ENCODE results near the gene TBCD. TPM values are rescaled to one million over a fixed set of nuclear protein-coding genes. Genes with fewer than 3 reads are reported as not detected.

The TBCD gene
- total RNA-seq, 1 donor from 2014 or later, result 84.8 TPM

DNA sequence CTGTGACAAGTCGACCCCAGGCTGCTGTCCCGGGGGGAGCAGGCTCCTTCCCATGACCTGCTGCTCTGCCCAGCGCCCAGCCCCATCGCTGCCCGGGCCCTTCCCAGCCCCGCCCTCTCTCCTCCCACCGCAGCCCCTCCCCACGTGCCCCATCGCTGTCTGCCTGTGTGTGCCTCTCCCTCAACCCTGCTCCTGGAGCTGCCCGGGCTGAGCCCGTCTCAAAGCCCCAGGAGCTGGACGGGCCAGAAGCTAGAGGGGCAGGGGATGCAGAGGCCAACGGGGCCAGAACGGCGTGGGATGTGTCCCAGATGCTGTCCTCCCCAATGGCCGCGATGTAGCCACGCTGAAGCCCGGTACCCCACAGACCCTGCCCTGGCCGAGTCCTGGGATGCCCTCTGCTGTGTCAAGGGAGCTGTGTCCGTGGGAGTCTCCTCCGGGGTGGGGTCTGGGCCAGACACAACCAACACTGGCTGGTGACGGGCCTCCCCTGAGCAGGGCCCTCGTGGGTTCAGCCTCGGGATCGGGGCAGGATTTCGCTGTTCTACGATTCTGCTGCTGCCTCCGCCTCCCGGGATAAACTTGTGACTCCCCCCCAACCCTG, 206.2 kb downstream of the TBCD start:
- ATAC-seq (no peak), DNase-seq (no peak)
- no peaks in the 10 kb centered on the region for H3K27me3 ChIP-seq (ENCODE audit: low read depth)
- intact Hi-C loops (cut with DNase I), result no loop called here
- H3K36me3 ChIP-seq, result no peaks in the 10 kb centered on the region
- no peak overlapping the region for H3K4me3 ChIP-seq
- no peak overlapping the region for H3K27ac ChIP-seq
- peaks cover 3% of the 10 kb centered on the region for H3K4me1 ChIP-seq
- peaks cover 10% of the 10 kb centered on the region for H3K9me3 ChIP-seq
- TF ChIP-seq, protein P1, sequence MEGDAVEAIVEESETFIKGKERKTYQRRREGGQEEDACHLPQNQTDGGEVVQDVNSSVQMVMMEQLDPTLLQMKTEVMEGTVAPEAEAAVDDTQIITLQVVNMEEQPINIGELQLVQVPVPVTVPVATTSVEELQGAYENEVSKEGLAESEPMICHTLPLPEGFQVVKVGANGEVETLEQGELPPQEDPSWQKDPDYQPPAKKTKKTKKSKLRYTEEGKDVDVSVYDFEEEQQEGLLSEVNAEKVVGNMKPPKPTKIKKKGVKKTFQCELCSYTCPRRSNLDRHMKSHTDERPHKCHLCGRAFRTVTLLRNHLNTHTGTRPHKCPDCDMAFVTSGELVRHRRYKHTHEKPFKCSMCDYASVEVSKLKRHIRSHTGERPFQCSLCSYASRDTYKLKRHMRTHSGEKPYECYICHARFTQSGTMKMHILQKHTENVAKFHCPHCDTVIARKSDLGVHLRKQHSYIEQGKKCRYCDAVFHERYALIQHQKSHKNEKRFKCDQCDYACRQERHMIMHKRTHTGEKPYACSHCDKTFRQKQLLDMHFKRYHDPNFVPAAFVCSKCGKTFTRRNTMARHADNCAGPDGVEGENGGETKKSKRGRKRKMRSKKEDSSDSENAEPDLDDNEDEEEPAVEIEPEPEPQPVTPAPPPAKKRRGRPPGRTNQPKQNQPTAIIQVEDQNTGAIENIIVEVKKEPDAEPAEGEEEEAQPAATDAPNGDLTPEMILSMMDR (IDR thresholded peaks at IDR 0.05), result no peak

DNA sequence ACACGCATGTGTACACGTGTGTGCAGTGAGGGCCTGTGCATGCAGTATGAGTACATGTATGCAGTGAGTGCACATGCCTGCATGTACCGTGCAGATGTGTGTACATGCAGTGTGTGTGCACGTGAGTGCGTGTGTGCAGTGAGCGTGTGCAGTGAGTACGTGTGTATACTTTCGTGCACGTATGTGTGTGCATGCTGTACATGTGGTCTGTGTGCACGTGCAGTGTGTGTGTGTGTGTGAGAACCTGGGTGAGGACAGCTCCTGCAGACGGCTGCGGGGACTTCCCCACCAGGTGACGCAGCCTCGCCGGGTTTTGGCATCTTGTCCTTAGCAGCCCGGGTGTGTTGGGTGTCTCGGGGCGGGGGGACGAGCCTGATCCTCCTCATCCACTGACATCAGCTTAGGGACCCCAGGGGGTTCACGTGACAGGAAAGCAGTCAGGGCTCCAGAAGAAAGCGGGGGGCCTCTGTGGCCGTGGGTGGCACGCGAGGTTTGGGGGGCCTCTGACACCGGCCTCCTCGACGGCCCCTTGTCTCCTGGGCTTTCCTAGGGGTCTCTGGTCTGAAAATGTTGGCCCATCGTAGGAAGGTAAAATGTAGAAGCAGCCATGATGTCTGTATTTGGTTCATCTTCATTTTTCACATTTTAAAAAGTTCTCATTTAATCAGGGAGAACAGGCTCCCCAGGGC, 207.5 kb downstream of the TBCD start:
- no peak for DNase-seq
- H3K4me3 ChIP-seq, result no peak overlapping the region
- TF ChIP-seq, protein P1 (IDR thresholded peaks at IDR 0.05), result no peak

DNA sequence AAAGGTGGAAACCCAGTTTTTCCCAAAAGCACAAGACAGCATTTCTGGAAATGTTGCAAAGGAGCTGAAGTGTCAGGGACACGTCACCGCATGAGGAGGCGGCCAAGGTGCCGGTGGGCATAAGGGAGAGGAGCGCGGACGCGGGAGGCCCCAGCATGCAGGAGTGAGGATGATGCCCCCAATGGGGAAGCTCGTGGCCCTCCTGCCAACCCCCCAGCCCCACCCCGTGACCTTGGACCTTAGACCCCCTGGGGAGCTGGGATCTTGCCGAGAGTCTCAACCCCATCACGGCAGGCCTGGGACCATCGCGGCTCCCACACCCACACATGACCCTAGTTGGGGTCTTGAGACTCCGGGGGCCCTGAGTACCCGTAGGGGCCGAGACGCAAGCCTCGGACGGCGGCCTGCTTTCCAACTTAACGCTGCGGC, 208.1 kb downstream of the TBCD start:
- Histone ChIP-seq H3K27me3 (ENCODE audit: low read depth) (no peaks in the 10 kb centered on the region), H3K4me1 (peaks cover 11% of the 10 kb centered on the region), H3K27ac (no peak overlapping the region), H3K36me3 (no peaks in the 10 kb centered on the region), H3K4me3 (no peak overlapping the region), H3K9me3 (peaks cover 4% of the 10 kb centered on the region)
- intact Hi-C loops (cut with DNase I), result no loop called here
- DNase-seq (no peak), ATAC-seq (no peak)
- TF ChIP-seq, protein P1 (IDR thresholded peaks at IDR 0.05), result no peak

More for the DNA sequence above, 207.5 kb downstream of the TBCD start:
- Histone ChIP-seq H3K27ac (no peak overlapping the region), H3K9me3 (peaks cover 10% of the 10 kb centered on the region), H3K27me3 (ENCODE audit: low read depth) (no peaks in the 10 kb centered on the region), H3K36me3 (no peaks in the 10 kb centered on the region), H3K4me1 (peaks cover 11% of the 10 kb centered on the region)
- no peak for ATAC-seq
- intact Hi-C loops (cut with DNase I), result no loop called here

DNA sequence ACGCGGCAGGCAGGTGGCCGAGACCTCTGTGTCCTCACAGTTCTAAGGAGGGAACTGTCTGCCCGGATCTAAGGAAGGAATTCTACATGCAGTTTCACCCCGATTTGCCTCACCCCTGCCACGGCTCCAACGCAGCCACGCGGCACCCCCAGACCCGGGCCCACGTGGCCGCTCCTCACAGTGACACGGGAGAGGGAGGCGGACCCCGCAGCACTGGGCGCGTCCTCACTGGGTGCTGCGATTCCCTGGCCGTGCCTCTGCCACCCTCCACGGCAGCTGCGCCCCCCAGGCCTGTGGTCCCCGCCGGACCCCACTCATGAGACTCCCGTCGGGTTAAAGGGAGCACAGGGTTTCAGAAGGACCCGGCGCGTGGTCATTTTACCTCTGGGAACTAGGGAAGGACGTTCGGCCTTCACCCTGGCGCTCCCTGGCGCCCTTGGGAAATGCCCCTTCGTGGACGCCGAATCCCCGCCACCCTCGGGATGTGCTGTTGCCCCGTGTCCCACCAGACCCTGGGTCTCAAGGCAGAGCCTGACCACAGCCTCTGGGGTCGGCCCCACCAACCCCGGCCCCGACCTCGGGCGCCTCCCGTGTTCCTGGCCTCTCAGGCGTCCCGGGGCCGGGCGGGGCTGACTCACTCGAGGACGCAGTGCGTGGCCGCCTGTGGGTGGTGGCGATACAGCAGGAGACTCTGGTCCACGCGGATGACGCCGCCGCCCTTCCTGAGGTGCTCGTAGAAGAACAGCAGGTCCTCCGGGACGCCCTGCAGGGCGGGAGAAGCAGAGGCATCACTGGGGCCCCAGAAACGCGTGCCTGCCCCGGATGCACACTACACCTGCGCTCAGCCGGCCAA, 208.8 kb downstream of the TBCD start:
- ATAC-seq (no peak), DNase-seq (no peak)
- intact Hi-C loops (cut with DNase I), result no loop called here
- H3K4me1 ChIP-seq, result peaks cover 11% of the 10 kb centered on the region
- H3K27me3 ChIP-seq (ENCODE audit: low read depth), result no peaks in the 10 kb centered on the region
- TF ChIP-seq, protein P1 (IDR thresholded peaks at IDR 0.05), result no peak
- H3K4me3 ChIP-seq, result no peak overlapping the region
- H3K9me3 ChIP-seq, result no peaks in the 10 kb centered on the region
- H3K36me3 ChIP-seq, result no peaks in the 10 kb centered on the region
- no peak overlapping the region for H3K27ac ChIP-seq

DNA sequence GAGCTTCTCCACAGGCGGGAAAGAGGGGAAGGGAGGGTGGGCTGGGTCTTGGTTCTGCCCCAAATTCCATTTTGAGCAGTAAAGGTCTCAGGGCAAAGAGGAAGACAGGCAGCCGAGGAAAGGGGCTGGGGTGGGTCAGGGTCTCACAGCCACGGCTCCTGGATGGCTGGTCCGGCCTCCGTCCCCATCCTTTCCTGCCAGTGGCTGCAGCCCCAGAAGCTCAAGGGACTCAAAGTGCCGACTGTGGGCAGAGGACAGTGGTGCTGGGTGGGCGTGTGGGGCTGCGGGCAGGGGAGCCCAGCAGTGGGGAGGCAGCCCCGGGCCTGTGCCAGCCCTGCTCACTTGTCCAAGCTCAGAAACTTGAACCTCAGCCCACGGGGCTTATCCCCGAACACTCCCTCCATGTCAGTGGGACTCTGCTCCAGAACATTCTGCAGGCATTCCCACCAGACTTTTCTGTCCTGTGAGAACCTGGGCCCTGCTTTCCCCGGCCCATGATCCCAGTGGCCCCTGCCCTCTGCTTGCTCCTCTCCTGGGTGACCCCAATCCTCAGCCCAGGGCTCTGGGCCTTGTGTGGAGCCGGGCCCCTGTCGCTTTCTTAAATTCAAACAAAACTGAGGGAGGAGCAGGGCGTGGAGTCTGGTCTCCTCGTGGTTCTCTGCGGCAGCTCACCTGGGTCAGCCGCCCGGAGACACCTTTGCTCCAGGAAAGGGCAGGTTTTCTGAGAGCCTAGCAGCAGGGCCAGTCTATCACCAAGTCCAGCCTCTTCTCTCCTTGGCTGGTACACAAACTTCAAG, 209.7 kb downstream of the TBCD start:
- H3K9me3 ChIP-seq, result no peaks in the 10 kb centered on the region
- DNase-seq (no peak), ATAC-seq (peak in 1 of 2 donors; percentile 3)
- H3K4me3 ChIP-seq, result no peak overlapping the region
- H3K36me3 ChIP-seq, result no peaks in the 10 kb centered on the region
- peaks cover 11% of the 10 kb centered on the region for H3K4me1 ChIP-seq
- H3K27me3 ChIP-seq (ENCODE audit: low read depth), result no peaks in the 10 kb centered on the region
- TF ChIP-seq, protein P1 (IDR thresholded peaks at IDR 0.05), result no peak
- H3K27ac ChIP-seq, result no peak overlapping the region
- intact Hi-C loops (cut with DNase I), result no loop called here

Data from lower lobe of right lung (tissue), 2 donors.